ENCODE data around the gene SAMD4A. TPM values are rescaled to one million over a fixed set of nuclear protein-coding genes. Genes with fewer than 3 reads are reported as not detected.
A peak's percentile ranks its signal among the peaks of the same experiment; 100 is the strongest.

Gene SAMD4A
- 66.0 TPM for total RNA-seq

DNA sequence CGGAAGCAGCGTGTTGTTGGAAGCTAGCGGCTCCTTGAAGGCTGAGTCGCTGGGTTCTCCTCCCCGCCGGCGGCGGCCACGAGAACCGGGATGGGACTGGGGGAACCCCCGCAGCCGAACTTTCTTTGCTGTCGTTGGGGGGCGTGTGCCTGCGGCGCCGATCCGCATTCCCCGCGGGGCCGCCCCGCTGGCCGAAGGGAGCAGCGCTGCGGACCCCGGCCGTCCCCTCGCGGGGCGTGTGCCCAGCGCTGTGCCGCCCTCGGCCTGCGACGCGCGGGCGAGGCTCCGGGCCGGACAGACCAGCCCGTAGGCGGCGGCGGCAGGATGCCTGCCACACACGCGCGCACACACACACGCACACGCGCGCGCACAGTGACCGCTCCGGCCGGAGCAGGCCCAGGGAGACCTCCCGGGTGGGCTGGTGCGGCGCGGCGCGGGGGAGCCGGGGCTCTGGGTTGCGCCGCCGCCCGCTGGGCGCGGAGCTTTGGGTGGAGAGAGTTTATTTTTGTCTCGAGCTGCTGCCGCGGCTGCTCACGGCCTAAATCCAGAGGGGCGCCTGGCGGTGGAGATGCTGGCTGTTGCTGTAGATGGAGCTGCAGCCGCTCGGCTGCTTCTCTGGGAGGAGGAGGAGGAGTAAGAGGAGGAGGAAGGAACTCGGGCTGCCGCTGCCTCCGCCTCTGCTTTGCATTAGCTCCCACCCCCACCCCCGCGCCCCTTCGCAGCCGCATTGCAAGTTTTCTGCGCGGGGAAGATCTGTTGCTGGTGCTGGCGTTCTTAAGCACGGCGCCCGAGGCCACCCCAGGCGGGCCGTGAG is at the start of gene SAMD4A:
SAMD4A (plus strand) TSS at position 719 of the 814 bp plus-strand sequence. CDS start 789 bp downstream, outside the sequence.
- intact Hi-C loops (cut with DNase I): loop anchor here (2.0 kb wide), 1 partner anchor 86 kb away; no protein-coding TSS in a partner anchor
- TF ChIP-seq, protein P1, sequence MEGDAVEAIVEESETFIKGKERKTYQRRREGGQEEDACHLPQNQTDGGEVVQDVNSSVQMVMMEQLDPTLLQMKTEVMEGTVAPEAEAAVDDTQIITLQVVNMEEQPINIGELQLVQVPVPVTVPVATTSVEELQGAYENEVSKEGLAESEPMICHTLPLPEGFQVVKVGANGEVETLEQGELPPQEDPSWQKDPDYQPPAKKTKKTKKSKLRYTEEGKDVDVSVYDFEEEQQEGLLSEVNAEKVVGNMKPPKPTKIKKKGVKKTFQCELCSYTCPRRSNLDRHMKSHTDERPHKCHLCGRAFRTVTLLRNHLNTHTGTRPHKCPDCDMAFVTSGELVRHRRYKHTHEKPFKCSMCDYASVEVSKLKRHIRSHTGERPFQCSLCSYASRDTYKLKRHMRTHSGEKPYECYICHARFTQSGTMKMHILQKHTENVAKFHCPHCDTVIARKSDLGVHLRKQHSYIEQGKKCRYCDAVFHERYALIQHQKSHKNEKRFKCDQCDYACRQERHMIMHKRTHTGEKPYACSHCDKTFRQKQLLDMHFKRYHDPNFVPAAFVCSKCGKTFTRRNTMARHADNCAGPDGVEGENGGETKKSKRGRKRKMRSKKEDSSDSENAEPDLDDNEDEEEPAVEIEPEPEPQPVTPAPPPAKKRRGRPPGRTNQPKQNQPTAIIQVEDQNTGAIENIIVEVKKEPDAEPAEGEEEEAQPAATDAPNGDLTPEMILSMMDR (IDR thresholded peaks at IDR 0.05): peak; percentile 23 to 34 (median 25)
- H3K27ac ChIP-seq: peak within 1 kb of the TSS; percentile 99 to 100
- peak in 1 of 2 donors; percentile 85 for DNase-seq (ENCODE audit: low spot score in 2 of 2)
- H3K36me3 ChIP-seq: peaks cover 0 to 6% of the 10 kb centered on the region in 2 donors
- H3K27me3 ChIP-seq: no peaks in the 10 kb centered on the region
- H3K4me3 ChIP-seq: peak within 1 kb of the TSS; percentile 87 to 91
- H3K4me1 ChIP-seq: peaks cover 0 to 19% of the 10 kb centered on the region in 2 donors
- no peaks in the 10 kb centered on the region for H3K9me3 ChIP-seq

DNA sequence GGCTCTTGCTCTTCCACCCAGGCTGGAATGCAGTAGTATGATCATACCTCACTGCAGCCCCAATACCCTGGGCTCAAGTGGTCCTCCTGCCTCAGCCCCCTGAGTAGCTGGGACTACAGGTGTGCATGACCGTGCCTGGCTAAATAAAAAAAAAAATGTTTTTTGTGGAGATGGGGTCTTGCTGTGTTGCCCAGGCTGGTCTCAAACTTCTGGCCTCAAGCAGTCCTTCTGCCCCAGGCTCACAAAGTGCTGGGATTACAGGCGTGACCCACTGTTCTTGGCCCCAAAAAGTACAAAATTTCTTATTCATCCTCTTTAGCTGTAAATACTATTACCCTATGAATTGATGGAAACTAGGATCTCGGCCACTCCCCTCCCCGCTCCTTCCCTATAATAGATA is 42.5 kb upstream of the SAMD4A start:
- no peak for DNase-seq (ENCODE audit: low spot score in 2 of 2)
- H3K36me3 ChIP-seq: peaks cover 33 to 52% of the 10 kb centered on the region in 2 donors
- H3K27me3 ChIP-seq: no peaks in the 10 kb centered on the region
- intact Hi-C loops (cut with DNase I): no loop called here
- no peaks in the 10 kb centered on the region for H3K4me1 ChIP-seq
- TF ChIP-seq, protein P1 (IDR thresholded peaks at IDR 0.05): no peak
- H3K4me3 ChIP-seq: no peak overlapping the region
- H3K27ac ChIP-seq: no peak overlapping the region
- no peaks in the 10 kb centered on the region for H3K9me3 ChIP-seq

GRCh38 chr14:54528973-54529372 is 38.0 kb upstream of the SAMD4A start:
- H3K27me3 ChIP-seq: no peaks in the 10 kb centered on the region
- DNase-seq (ENCODE audit: low spot score in 2 of 2): no peak
- no peaks in the 10 kb centered on the region for H3K9me3 ChIP-seq
- peaks cover 22 to 50% of the 10 kb centered on the region in 2 donors for H3K36me3 ChIP-seq
- H3K4me1 ChIP-seq: no peaks in the 10 kb centered on the region
- H3K4me3 ChIP-seq: no peak overlapping the region
- TF ChIP-seq, protein P1 (IDR thresholded peaks at IDR 0.05): no peak
- intact Hi-C loops (cut with DNase I): no loop called here
- no peak overlapping the region for H3K27ac ChIP-seq

DNA sequence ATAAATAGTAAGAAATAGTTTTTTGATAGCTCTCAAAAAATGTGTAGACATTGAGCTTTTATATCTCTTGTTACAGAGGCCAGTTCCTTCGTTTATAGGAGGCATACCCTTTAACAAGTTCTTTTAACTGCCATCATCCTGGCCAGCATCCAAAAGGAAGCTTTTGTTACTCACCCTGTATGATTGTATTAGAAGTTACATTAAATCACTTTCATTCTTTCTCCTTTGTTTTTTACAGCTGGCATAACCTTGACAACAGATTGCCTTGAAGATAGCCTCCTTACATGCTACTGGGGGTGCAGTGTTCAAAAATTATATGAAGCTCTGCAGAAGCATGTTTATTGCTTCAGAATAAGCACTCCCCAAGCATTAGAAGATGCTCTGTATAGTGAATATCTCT is 37.1 kb upstream of the SAMD4A start:
- intact Hi-C loops (cut with DNase I): no loop called here
- Histone ChIP-seq H3K9me3 (no peaks in the 10 kb centered on the region), H3K27me3 (no peaks in the 10 kb centered on the region), H3K27ac (no peak overlapping the region), H3K4me3 (no peak overlapping the region), H3K4me1 (no peaks in the 10 kb centered on the region), H3K36me3 (peaks cover 13 to 51% of the 10 kb centered on the region in 2 donors)
- TF ChIP-seq, protein P1 (IDR thresholded peaks at IDR 0.05): no peak
- no peak for DNase-seq (ENCODE audit: low spot score in 2 of 2)

DNA sequence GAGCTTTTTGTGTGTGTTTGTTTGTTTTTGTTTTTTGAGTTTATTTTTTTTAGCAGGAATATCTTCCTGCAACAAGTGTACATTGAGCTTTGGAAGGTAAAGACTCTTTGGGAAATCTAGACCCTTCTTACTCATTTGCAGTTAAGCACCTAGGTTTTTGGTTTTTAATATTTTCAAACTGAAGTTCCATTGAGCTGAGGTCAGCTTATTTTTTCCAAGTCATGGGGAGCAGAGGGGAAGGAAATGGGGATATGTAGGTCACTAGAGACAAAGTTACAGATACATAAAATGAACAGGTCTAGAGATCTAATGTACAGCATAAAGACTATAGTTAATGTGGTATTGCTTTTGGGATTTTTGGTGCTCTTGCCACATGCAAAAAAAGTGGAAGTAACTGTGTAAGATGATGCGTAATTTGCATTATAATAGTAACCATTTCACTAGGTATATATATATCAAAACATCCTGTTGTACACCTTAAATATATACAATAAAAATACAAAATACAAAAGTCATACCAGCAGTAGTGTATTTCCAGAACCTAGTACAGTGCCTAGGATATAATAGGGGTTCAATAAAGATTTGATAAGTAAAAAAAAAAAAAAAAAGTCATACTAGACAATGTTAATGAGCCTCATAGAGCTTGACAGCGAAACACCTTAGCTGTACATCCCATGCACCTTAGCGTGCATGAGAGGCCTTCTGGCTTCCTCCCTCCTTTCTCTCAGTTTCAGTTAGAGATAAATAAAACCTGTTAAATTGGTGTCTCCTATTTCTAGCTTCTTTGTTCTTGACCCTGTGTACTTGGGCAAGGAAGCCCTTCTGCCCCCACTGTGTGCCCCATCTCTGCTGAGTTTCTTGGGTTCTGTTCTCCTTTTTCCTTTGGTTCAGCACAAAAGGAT is 34.6 kb upstream of the SAMD4A start:
- no peak for DNase-seq (ENCODE audit: low spot score in 2 of 2)
- Histone ChIP-seq H3K36me3 (peaks cover 2 to 50% of the 10 kb centered on the region in 2 donors), H3K9me3 (no peaks in the 10 kb centered on the region), H3K27ac (no peak overlapping the region), H3K27me3 (no peaks in the 10 kb centered on the region), H3K4me3 (no peak overlapping the region), H3K4me1 (no peaks in the 10 kb centered on the region)
- intact Hi-C loops (cut with DNase I): no loop called here
- TF ChIP-seq, protein P1 (IDR thresholded peaks at IDR 0.05): no peak
